SK-N-SH (cell line): Measurements from ENCODE around the gene THUMPD2. TPM values are rescaled to one million over a fixed set of nuclear protein-coding genes. Genes with fewer than 3 reads are reported as not detected.

Experiments
- CTCF ChIA-PET: fragments of 300-600, 350-600 bp; formaldehyde crosslinking; extraction: SDS; loops from one replicate; lab custom pipeline; 2021; lab: Yijun Ruan, JAX
- POLR2A ChIA-PET: fragments of 350-600 bp; sonication (Branson Sonifier 250); formaldehyde crosslinking; extraction: SDS; loops from one replicate; lab custom pipeline; 2020; ENCODE audit warnings: antibody characterized with exemption, inconsistent platforms; lab: Yijun Ruan, JAX
- DNase-seq: peaks from one replicate; pipeline ENCODE4 v3.0.0; 2012
- H2AFZ ChIP-seq: fragments of 200-600 bp; sonication (generic); 2 replicates; pipeline ENCODE4 v1.8.1; 2016; ENCODE audit warnings: antibody characterized with exemption, mild to moderate bottlenecking, low read depth
- H3F3A ChIP-seq: fragments of 200-600 bp; sonication (generic); replicated peaks from 2 replicates; pipeline ENCODE3; 2016; ENCODE audit warnings: antibody characterized with exemption, mild to moderate bottlenecking; ENCODE audit not compliant: insufficient read depth
- H3K27ac ChIP-seq, 2 experiments: fragments of 200-500 bp in 1 of 2; fragments of 200-600 bp in 1 of 2; sonication (Bioruptor generic) in 1 of 2; sonication (generic), shearing (Covaris generic) in 1 of 2; 2 replicates each; pipeline versions ENCODE4 v1.5.1 to v1.6.1; 2014 to 2016; ENCODE audit warnings: low read depth in 2 of 2, inconsistent platforms in 1 of 2, low read length in 1 of 2, mild to moderate bottlenecking in 1 of 2, mixed read lengths in 1 of 2
- H3K27me3 ChIP-seq: fragments of 200-600 bp; sonication (generic), shearing (Covaris generic); 2 replicates; pipeline ENCODE4 v1.6.1; 2016; ENCODE audit warnings: mixed run types; ENCODE audit not compliant: insufficient read depth
- H3K36me3 ChIP-seq, 2 experiments: fragments of 200-500 bp in 1 of 2; fragments of 200-600 bp in 1 of 2; sonication (Bioruptor generic) in 1 of 2; sonication (generic) in 1 of 2; replicated peaks in 1 of 2; 2 replicates each; pipeline versions ENCODE3 to v1.5.1; 2014 to 2016; ENCODE audit warnings: low read length in 1 of 2, mild to moderate bottlenecking in 1 of 2; ENCODE audit not compliant: insufficient read depth in 2 of 2, control insufficient read depth in 1 of 2
- H3K4me1 ChIP-seq, 2 experiments: fragments of 200-500 bp in 1 of 2; fragments of 200-600 bp in 1 of 2; sonication (Bioruptor generic) in 1 of 2; sonication (generic), shearing (Covaris generic) in 1 of 2; 2 replicates each; pipeline versions ENCODE4 v1.5.1 to v1.6.1; 2014 to 2016; ENCODE audit warnings: low read depth in 1 of 2, low read length in 1 of 2, mixed run types in 1 of 2; ENCODE audit not compliant: insufficient read depth in 2 of 2, control insufficient read depth in 1 of 2
- H3K4me2 ChIP-seq: fragments of 200-600 bp; sonication (generic), shearing (Covaris generic); 2 replicates; pipeline ENCODE4 v1.6.1; 2017; ENCODE audit warnings: mixed run types
- H3K4me3 ChIP-seq, 2 experiments: fragments of 200-500 bp in 1 of 2; fragments of 200-600 bp in 1 of 2; sonication (Bioruptor generic) in 1 of 2; sonication (generic), shearing (Covaris generic) in 1 of 2; 2 replicates each; pipeline versions ENCODE4 v1.5.1 to v1.8.1; 2014 to 2016; ENCODE audit warnings: low read depth in 2 of 2, inconsistent platforms in 1 of 2, low read length in 1 of 2, mild to moderate bottlenecking in 1 of 2, mixed read lengths in 1 of 2, moderate library complexity in 1 of 2
- H3K79me2 ChIP-seq: fragments of 200-600 bp; sonication (generic); 2 replicates; pipeline ENCODE4 v1.8.1; 2017; ENCODE audit warnings: mild to moderate bottlenecking; ENCODE audit not compliant: insufficient read depth
- H3K9ac ChIP-seq: fragments of 200-600 bp; sonication (generic); 2 replicates; pipeline ENCODE4 v1.6.1; 2017; ENCODE audit warnings: mixed run types
- H3K9me2 ChIP-seq: fragments of 200-600 bp; sonication (generic); 2 replicates; pipeline ENCODE4 v1.6.1; 2017; ENCODE audit warnings: mixed run types
- H3K9me3 ChIP-seq: fragments of 200-600 bp; sonication (generic); 2 replicates; pipeline ENCODE4 v1.6.1; 2017; ENCODE audit warnings: mixed run types, mild to moderate bottlenecking, moderate library complexity
- H4K20me1 ChIP-seq: fragments of 200-600 bp; sonication (generic); 2 replicates; pipeline ENCODE4 v1.6.1; 2017; ENCODE audit warnings: mild to moderate bottlenecking, mixed run types; ENCODE audit not compliant: insufficient read depth
- EP300 ChIP-seq, 2 experiments: IDR thresholded peaks; 2 replicates each; pipeline versions ENCODE4 v1.4.0 to v1.6.1; 2012; ENCODE audit warnings: borderline replicate concordance in 1 of 2, low read depth in 1 of 2, low read length in 1 of 2
- FOXJ3 ChIP-seq: sonication (generic); formaldehyde crosslinking; IDR thresholded peaks from 2 replicates; pipeline ENCODE4 v1.5.1; 2020; ENCODE audit warnings: mild to moderate bottlenecking, missing genetic modification reagents
- GATA2 ChIP-seq: sonication (generic); formaldehyde crosslinking; IDR thresholded peaks from 2 replicates; pipeline ENCODE4 v1.5.0; 2020; ENCODE audit warnings: mild to moderate bottlenecking, missing genetic modification reagents
- IRF3 ChIP-seq: fragments of 150-350 bp; IDR thresholded peaks from 2 replicates; pipeline ENCODE4 v1.6.1; 2016; ENCODE audit warnings: mild to moderate bottlenecking, low read depth, low read length
- JUND ChIP-seq: IDR thresholded peaks from 2 replicates; pipeline ENCODE4 v1.4.0; 2012
- MAX ChIP-seq: IDR thresholded peaks from 2 replicates; pipeline ENCODE4 v1.4.0; 2012; ENCODE audit warnings: low read depth
- MEF2A ChIP-seq: IDR thresholded peaks from 2 replicates; pipeline ENCODE4 v1.4.0; 2012; ENCODE audit warnings: low read depth, borderline replicate concordance
- NFIC ChIP-seq: IDR thresholded peaks from 2 replicates; pipeline ENCODE4 v1.4.0; 2012; ENCODE audit warnings: borderline replicate concordance
- PBX3 ChIP-seq: IDR thresholded peaks from 2 replicates; pipeline ENCODE4; 2012
- RAD21 ChIP-seq: IDR thresholded peaks from 2 replicates; pipeline ENCODE4 v1.6.1; 2012; ENCODE audit warnings: mild to moderate bottlenecking, low read length
- REST ChIP-seq: IDR thresholded peaks from 2 replicates; pipeline ENCODE4 v1.6.1; 2012; ENCODE audit warnings: mild to moderate bottlenecking, low read depth, low read length, moderate library complexity
- RFX5 ChIP-seq: IDR thresholded peaks from 2 replicates; pipeline ENCODE4 v1.6.1; 2012; ENCODE audit warnings: mild to moderate bottlenecking, improper control_type of control experiment, low read length
- RXRA ChIP-seq: IDR thresholded peaks from 2 replicates; pipeline ENCODE4 v1.4.0; 2012; ENCODE audit warnings: low read depth, mild to moderate bottlenecking, borderline replicate concordance
- SIN3A ChIP-seq: IDR thresholded peaks from 2 replicates; pipeline ENCODE4 v1.6.1; 2012; ENCODE audit warnings: low read depth, mild to moderate bottlenecking, low read length, moderate library complexity, borderline replicate concordance
- TAF1 ChIP-seq: IDR thresholded peaks from 2 replicates; pipeline ENCODE4 v1.6.1; 2012; ENCODE audit warnings: low read depth, mild to moderate bottlenecking, low read length, moderate library complexity, borderline replicate concordance
- TCF12 ChIP-seq: IDR thresholded peaks from 2 replicates; pipeline ENCODE4 v1.4.0; 2012
- TEAD4 ChIP-seq: IDR thresholded peaks from 2 replicates; pipeline ENCODE4 v1.4.0; 2012; ENCODE audit warnings: mild to moderate bottlenecking, borderline replicate concordance; ENCODE audit not compliant: insufficient read depth
- USF2 ChIP-seq: fragments of 150-350 bp; IDR thresholded peaks from 2 replicates; pipeline ENCODE4 v1.6.1; 2017; ENCODE audit warnings: antibody characterized with exemption, low read length, low read depth, borderline replicate concordance
- YY1 ChIP-seq: IDR thresholded peaks from 2 replicates; pipeline ENCODE4 v1.4.0; 2012; ENCODE audit warnings: low read depth, mild to moderate bottlenecking
- ZBTB33 ChIP-seq: IDR thresholded peaks from 2 replicates; pipeline ENCODE4 v1.4.0; 2012; ENCODE audit warnings: low read depth, borderline replicate concordance
- WGBS: methylation state at CpG from one replicate; pipeline ENCODE4 v1.1.6; 2017; ENCODE audit warnings: low lambda C conversion rate; 5-methylcytosine and 5-hydroxymethylcytosine counted together
- polyA plus RNA-seq, 3 experiments: library from polyadenylated mRNA; depleted of rRNA; stranded (reverse); fragments of >200 nt; gene quantifications; 2 replicates each; pipeline ENCODE4 v1.2.3, GENCODE V29; 2012

THUMPD2 gene
- polyA plus RNA-seq, 1 of the 3 experiments (the other 2 are of a cell fraction): 5.3 TPM

GRCh38 chr2:39780825-39781600 is 2.0 kb upstream of the THUMPD2 start:
- CTCF ChIA-PET: interaction anchor here (0.8 kb wide), 1 partner anchor 11 kb away, joined by 3 read pairs; no protein-coding TSS in a partner anchor
- TF ChIP-seq USF2 (no peak), GATA2 (no peak), RFX5 (no peak), PBX3 (no peak), MAX (no peak), REST (no peak), ZBTB33 (no peak), NFIC (no peak), EP300 (IDR thresholded peaks at IDR 0.05; ENCODE audit: borderline replicate concordance in 1 of 2, low read depth in 1 of 2, low read length in 1 of 2) (no peak), FOXJ3 (CRISPR knock-in tag) (no peak), IRF3 (no peak), RXRA (no peak), TAF1 (no peak), TEAD4 (no peak), RAD21 (no peak), YY1 (no peak), MEF2A (no peak), SIN3A (no peak), TCF12 (no peak), JUND (no peak)
- TF ChIP-seq, all 33 proteins: peak for 0
- no peaks in the 10 kb centered on the region for H3K9me3 ChIP-seq
- WGBS: 89% methylated on average over 14 of the region's 14 CpGs
- H2AFZ ChIP-seq: no peak overlapping the region
- POLR2A ChIA-PET: no interaction called here
- peaks cover 0 to 9% of the 10 kb centered on the region in 2 experiments; a peak in 2 of 4 replicates for H3K4me1 ChIP-seq
- no peak overlapping the region for H3K9ac ChIP-seq
- no peak overlapping the region for H3K4me3 ChIP-seq
- peaks cover 29% of the 10 kb centered on the region for H3K79me2 ChIP-seq
- DNase-seq: no peak
- no peak overlapping the region for H3K4me2 ChIP-seq
- no peaks in the 10 kb centered on the region for H3F3A ChIP-seq
- no peaks in the 10 kb centered on the region for H4K20me1 ChIP-seq
- H3K36me3 ChIP-seq: peaks cover 0 to 8% of the 10 kb centered on the region in 2 experiments
- H3K9me2 ChIP-seq: no peaks in the 10 kb centered on the region
- no peaks in the 10 kb centered on the region for H3K27me3 ChIP-seq
- no peak overlapping the region for H3K27ac ChIP-seq
